GM12892 (cell line): ENCODE measurements around the gene KIF4A.
"Not testable (repeated sequence)": the region's sequence is repeated elsewhere in the genome, so short reads cannot be mapped to it uniquely, and the experiment has no call there.

ENCODE experiments used
- POLR2A ChIP-seq: IDR thresholded peaks from 2 replicates; pipeline ENCODE4 v1.6.1; 2011; ENCODE audit warnings: low read depth, low read length, control low read depth
- POLR2AphosphoS5 ChIP-seq: IDR thresholded peaks from 2 replicates; pipeline ENCODE4 v1.6.1; 2011; ENCODE audit warnings: low read depth, low read length, control low read depth
- TAF1 ChIP-seq: IDR thresholded peaks from 2 replicates; pipeline ENCODE4 v1.6.1; 2011; ENCODE audit warnings: low read depth, mild to moderate bottlenecking, control low read depth, low read length, borderline replicate concordance

DNA sequence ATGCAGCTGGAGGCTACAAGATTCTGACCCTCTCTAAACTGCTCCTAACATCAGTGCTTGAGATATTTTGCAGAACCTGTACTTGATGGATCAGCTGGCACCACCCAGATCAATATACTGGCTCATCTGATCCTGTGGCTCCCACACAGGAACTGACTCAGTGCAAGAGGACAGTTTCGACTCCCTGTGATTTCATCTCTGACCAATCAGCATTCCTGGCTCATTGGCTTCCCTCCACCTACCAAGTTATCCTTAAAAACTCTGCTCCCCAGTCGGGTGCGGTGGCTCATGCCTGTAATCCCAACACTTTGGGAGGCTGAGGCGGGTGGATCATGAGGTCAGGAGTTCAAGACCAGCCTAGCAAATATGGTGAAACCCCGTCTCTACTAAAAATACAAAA, 46.3 kb upstream of the KIF4A start:
- not testable (repeated sequence) for TF ChIP-seq POLR2A, POLR2AphosphoS5, TAF1
